GM10266 (cell line): ENCODE measurements around the gene MYH10.

ENCODE experiments used
- DNase-seq: peaks from one replicate; pipeline ENCODE4 v3.0.0; 2012; ENCODE audit errors: extremely low spot score
- TF ChIP-seq, protein P1 (sequence below): IDR thresholded peaks from 2 replicates; pipeline ENCODE4 v1.5.1; 2012; ENCODE audit warnings: mild to moderate bottlenecking, low read depth; ENCODE audit not compliant: control insufficient read depth, insufficient read depth; ENCODE audit errors: missing control alignments

The MYH10 gene

DNA sequence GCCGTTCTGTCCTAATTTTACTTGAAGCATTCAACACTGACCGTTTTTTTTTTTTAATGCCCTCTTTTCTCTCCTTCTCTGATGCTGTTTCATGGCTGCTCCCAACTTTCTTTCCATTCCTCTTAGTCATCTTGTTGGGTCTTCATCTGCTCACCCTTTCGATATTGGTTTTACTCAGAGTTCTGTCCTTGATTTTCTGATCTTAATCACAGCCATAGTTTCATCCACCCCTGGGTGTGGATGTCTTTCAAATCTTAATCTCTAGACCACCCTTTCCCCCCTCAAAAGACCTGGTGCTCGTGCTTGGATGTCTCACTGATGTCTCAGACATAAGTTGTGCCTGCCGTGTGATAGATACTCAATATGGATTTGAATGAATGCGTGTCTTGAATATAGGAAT, 172.4 kb downstream of the MYH10 start:
- TF ChIP-seq, protein P1, sequence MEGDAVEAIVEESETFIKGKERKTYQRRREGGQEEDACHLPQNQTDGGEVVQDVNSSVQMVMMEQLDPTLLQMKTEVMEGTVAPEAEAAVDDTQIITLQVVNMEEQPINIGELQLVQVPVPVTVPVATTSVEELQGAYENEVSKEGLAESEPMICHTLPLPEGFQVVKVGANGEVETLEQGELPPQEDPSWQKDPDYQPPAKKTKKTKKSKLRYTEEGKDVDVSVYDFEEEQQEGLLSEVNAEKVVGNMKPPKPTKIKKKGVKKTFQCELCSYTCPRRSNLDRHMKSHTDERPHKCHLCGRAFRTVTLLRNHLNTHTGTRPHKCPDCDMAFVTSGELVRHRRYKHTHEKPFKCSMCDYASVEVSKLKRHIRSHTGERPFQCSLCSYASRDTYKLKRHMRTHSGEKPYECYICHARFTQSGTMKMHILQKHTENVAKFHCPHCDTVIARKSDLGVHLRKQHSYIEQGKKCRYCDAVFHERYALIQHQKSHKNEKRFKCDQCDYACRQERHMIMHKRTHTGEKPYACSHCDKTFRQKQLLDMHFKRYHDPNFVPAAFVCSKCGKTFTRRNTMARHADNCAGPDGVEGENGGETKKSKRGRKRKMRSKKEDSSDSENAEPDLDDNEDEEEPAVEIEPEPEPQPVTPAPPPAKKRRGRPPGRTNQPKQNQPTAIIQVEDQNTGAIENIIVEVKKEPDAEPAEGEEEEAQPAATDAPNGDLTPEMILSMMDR: no peak
- DNase-seq: no peak

DNA sequence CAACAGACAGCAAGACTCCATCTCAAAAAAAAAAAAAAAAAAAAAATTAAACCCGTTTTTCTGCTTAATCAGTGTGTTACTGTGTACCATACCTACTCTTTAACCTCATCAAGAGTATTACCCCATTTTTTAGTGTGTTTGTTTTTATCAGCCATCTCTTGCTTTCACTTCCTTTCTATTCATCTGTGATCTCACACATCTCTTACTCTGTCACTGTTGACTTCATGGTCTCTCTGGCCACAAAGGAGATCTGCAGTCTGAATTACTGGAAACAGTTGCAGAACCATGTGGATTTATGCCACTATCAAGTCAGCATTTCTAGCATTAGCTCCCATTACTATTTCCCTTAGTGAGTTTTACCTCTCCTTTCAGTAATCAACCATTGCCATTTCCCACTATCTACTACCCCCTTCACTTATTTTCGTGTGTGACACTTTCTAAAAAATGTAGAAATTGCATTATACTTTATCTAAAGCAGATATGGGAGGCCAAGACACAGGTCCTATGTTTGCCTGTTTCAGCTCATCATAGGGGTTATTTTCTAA, 174.8 kb downstream of the MYH10 start:
- no peak for DNase-seq
- TF ChIP-seq, protein P1: no peak

DNA sequence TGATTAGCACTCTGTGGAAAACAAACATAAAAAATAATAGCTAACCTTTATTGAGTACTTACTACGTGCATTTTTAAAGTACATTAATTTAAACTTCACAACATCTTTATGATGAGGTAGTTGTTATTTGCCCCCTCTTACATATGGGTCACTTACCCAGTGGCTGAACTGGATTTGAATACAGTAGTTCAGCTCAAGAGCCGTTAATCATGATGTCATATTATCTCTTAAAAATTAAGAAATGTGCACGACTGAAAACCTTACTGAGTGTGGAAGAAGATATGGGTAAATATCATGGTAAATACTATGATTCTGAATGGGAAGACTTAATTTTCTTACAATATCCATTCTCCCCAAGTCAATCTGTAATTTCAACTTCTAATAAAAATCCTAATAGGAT, 177.2 kb downstream of the MYH10 start:
- DNase-seq: no peak
- TF ChIP-seq, protein P1: no peak

DNA sequence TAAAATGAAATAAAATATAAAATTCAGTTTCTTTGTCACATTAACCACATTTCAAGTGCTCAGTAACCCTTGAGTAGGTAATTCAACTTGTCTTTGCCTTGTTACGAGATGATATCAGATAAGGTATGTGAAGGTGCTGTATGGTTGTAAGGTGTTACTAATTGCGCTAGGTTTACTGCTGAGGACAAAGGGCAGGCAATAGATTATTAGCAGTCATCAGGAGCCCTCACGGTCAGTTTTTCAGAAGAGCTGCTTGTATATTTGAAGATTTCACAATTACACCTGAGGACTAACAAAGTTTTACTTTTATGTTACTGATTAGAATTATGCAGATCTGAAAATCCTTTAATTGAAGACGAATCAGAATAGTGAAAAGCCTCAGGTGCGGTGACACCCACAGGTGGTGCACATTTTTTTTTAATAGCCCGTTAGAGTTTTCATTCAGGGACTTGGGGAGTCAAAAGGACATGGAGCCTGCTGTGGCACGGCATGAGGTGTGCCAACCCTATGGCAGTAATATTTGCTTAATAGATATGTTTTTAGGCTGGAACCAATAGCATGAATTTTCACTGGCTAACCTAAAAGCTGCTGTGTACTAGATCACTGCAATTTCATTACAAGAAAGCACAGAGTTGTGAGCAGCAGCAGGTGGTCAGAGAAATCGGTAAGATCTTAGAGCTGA, 178.5 kb downstream of the MYH10 start:
- no peak for DNase-seq
- TF ChIP-seq, protein P1: no peak

DNA sequence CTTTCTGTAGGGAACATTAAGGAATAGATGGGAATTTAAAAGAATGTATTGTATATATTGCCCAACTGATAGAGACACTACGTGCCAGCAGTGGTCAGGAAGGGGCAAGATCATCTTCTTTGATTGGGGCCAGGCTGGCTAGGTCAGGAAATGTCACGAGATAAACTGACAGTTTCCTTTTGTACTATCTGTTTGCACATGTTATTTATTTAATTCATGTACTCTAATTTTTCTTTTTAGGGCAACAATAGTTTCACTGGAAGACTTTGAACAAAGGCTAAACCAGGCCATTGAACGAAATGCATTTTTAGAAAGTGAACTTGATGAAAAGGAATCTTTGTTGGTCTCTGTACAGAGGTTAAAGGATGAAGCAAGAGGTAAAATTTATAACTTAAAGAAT, 182.2 kb downstream of the MYH10 start:
- no peak for DNase-seq
- TF ChIP-seq, protein P1: no peak

DNA sequence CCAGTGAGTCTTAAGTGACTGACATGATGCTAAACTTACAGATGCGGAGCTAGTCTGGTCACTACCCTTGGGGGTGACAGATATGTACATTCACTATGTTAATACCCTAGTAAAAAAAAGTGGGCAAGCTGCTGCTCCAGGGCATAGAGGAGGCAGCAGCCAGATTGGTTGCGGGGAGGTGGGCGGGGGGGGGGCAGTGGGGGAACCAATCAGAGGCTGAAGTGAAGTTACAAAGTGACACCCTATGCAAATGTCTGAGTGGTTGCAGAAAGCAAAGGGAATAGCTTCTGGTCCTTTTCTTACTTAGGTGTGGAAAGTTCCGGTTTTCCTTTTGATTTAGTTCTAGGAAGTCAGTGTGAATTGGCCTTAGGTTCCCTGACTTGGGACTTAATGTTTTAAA, 182.7 kb downstream of the MYH10 start:
- TF ChIP-seq, protein P1: no peak

DNA sequence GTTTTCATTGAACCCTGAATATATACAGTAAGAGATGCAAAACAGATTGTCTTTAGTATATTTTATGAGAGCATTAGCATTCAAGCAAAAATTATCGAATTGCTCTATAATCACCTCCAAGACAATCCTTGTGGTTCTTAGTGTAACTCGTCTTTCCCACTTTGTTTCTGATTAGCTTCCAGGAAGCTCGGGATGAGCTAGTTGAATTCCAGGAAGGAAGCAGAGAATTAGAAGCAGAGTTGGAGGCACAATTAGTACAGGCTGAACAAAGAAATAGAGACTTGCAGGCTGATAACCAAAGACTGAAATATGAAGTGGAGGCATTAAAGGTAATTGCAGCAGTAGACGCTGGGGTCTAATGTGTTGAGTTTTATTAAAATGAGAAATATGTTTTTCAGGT, 185.0 kb downstream of the MYH10 start:
- DNase-seq: no peak
- TF ChIP-seq, protein P1: no peak

More for the DNA sequence above, 182.7 kb downstream of the MYH10 start:
- DNase-seq: no peak
